HG03139 (cell line): ENCODE measurements around the gene REEP3.

ENCODE experiments used
- ATAC-seq: cut with Tn5 transposase; IDR thresholded peaks from one replicate; pipeline ENCODE4 v1.9.1; 2021; ENCODE audit not compliant: unreplicated experiment

REEP3 gene

GRCh38 chr10:63505562-63505961 is 15.6 kb upstream of the REEP3 start:
- no peak for ATAC-seq

GRCh38 chr10:63506554-63506953 is 14.6 kb upstream of the REEP3 start:
- ATAC-seq: no peak

- ATAC-seq: no peak
Measured at GRCh38 chr10:63515002-63515763, 6.0 kb upstream of the REEP3 start.

- ATAC-seq: no peak
Measured at GRCh38 chr10:63516207-63516606, 5.0 kb upstream of the REEP3 start.

- ATAC-seq: no peak
Measured at GRCh38 chr10:63518690-63519288, 2.4 kb upstream of the REEP3 start.

GRCh38 chr10:63521416-63522276 is 445 bp downstream of the REEP3 start:
- ATAC-seq: peak; percentile 49

- no peak for ATAC-seq
Measured at GRCh38 chr10:63522277-63522687, 1.1 kb downstream of the REEP3 start.

- no peak for ATAC-seq
Measured at GRCh38 chr10:63522995-63523394, 1.8 kb downstream of the REEP3 start.

- no peak for ATAC-seq
Measured at GRCh38 chr10:63525021-63525420, 3.8 kb downstream of the REEP3 start.

GRCh38 chr10:63527401-63527800 is 6.2 kb downstream of the REEP3 start:
- ATAC-seq: no peak

- ATAC-seq: no peak
Measured at GRCh38 chr10:63528084-63528744, 7.0 kb downstream of the REEP3 start.

- ATAC-seq: no peak
Measured at GRCh38 chr10:63530409-63530808, 9.2 kb downstream of the REEP3 start.

- no peak for ATAC-seq
Measured at GRCh38 chr10:63534723-63535122, 13.5 kb downstream of the REEP3 start.

GRCh38 chr10:63536698-63537097 is 15.5 kb downstream of the REEP3 start:
- ATAC-seq: no peak

GRCh38 chr10:63537536-63537935 is 16.3 kb downstream of the REEP3 start:
- ATAC-seq: no peak

- no peak for ATAC-seq
Measured at GRCh38 chr10:63539377-63539776, 18.2 kb downstream of the REEP3 start.

GRCh38 chr10:63539994-63540393 is 18.8 kb downstream of the REEP3 start:
- ATAC-seq: no peak

GRCh38 chr10:63542835-63543575 is 21.8 kb downstream of the REEP3 start:
- no peak for ATAC-seq

GRCh38 chr10:63543576-63543962 is 22.4 kb downstream of the REEP3 start:
- ATAC-seq: no peak

- ATAC-seq: no peak
Measured at GRCh38 chr10:63544418-63544817, 23.2 kb downstream of the REEP3 start.
